Retina (tissue), 1 donor: ENCODE results near the gene LRRC36.

Source experiments
- DNase-seq: peaks from one replicate; pipeline ENCODE4 v3.0.0-alpha.2; 2016

LRRC36 gene

DNA sequence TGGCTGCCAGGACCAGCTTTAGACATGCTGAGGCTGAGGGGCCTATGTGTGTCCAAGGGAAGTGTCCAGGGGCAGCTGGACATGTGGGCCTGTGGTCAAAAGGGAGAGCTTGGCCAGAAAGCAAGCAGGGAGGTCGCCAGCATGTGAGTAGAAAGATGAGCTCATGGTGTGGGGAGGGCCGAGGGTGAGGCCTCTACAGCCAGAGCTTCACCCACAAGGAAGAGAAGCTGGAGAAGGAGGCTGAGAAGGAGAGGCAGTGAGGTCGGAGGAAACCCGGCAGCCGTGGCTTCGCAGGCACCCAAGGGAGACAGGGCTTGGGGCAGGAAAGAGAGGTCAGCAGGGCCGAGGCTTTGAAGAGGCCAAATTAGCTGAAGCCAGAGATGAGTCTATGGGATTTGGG lies 100.3 kb downstream of the LRRC36 start:
- DNase-seq, result no peak

DNA sequence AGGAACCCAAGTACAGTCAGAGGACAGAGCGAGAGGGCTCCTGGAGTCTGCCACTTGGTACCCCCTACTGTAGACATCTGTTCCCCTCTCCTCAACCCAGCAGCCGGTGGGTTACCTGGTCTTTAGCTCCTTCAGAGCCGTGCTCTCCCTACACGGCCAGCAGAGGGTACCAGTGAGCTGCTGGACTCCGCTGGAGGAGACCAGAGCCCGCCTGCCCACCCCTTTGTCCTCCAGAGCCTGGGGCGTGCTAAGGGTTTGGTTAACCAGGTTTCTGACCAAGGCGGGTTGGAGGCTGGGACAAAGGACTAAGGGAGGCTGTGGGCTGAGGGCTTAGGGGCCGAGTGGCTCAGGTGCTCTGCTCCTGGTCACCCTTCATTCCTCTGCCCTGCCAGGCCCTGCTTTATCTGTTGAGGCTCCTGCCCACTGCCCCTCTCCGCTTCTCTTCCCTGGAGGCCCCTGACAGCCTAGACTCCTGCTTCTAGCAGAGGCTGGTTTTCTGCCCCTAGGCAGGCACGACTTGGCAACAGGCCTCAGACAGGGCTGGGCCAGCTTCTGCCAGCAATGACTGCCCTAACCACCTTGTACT lies 101.6 kb downstream of the LRRC36 start:
- peak; percentile 79 for DNase-seq

DNA sequence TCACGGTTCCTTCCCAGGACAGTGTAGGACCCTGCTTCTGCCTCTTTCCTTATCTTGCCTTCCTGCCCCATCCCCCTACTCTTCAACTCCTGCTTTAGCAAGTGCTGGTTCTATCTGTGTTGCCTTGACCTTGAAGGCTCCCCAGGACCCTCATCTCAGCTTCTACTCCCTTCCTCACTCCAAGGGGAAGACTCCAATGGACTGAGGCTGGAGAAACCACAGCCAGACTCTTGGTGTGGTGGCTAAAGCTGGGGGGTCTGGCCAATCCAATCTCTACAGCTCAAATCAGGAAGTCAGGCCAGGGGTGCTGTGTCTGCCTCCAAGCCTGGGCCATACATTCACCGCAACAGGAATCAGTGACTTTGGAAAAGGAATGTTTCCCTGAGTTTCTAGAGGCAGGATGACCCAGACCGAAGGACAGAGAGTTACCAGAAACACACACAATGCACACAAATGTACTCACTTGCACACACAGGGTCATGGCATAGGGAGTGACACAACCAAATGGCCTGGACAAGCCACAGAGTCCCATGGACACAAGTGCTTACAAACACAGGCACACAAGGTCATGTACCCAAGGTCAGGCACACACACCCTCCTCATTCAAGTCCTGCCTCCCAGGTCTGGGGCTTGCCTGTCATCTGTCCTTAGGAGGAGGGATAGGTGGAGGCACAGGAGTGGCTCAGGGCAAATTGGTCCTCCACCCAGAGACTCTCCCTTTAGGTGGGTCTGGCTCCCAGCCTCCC lies 102.6 kb downstream of the LRRC36 start:
- no peak for DNase-seq

DNA sequence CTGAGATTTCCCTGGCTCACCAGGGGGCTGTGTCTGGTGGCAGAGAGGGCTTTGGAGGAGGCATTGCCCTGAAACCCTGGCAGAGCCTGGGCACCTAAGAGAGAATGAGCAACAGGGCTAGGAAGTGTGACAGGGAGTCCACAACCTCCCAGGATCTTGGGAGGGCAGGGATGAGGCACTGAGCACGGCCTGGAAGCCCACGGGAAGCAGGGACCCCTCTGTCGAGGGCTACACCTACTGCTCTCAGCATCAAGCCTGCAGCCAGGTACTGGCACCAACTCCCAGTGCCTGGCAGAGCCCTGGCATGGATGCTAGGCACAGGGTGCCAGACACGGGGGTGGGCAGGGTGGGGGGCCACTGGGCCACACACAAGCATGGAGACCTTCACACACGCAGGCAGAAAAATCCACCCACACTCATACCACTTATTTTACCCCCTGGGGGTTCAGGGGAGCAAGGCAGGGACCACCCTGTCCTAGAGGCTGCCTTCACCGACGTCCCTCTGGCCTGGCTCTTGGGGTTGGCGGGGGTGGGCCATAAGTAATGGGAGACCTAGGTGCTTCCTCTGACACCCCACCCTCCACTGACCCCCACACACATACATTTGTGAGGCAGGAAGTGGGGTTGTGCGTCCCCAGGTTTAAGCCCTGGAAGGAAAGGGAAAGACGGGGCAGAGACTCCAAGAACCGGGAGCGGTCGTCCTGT lies 103.3 kb downstream of the LRRC36 start:
- no peak for DNase-seq

DNA sequence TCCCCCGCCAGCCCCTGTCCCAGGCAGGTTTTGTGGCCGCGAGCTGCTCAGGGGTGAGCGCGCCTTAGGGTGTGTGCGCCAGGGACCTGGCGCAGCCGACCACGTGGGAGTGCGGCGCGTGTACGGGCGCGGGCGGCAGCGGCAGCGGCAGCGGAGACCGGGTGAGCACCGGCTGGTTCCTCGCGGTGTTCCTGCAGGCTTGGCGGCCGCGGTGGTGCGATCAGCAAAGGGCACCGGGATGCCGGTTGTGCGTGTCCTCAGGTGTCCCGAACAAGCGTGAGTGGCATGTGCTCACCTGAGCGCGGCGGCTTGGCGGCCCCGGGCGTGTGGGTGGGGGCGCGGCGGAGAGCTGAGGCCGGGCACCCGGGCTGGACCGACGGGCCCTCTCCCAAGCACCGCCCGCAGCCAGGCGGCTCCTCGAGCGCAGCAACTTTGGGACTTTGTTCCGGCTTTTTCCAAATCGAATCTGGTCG lies 103.9 kb downstream of the LRRC36 start:
- peak; percentile 63 for DNase-seq

DNA sequence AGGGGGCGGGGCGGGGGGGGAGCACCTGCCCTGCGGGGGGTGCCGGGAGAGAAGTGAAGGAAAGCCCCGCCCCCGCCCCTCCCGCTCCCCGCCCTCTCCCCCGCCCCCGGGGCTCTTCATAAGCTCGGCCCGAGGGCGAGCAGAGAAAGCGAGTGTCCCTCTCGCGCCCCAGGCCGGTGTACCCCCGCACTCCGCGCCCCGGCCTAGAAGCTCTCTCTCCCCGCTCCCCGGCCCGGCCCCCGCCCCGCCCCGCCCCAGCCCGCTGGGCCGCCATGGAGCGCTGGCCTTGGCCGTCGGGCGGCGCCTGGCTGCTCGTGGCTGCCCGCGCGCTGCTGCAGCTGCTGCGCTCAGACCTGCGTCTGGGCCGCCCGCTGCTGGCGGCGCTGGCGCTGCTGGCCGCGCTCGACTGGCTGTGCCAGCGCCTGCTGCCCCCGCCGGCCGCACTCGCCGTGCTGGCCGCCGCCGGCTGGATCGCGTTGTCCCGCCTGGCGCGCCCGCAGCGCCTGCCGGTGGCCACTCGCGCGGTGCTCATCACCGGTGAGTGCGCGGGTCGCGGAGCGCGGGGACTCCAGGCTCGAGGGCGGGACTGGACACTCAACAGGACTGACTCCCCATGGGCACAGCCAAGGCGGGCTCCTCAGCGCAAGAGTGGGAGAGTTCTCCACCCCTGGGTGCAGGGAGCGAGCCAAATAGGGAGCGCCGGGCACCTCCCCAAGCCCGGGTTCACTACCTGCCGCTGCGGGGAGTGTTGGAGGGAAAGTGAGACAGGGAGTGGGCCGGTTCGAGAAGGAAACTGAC lies 104.6 kb downstream of the LRRC36 start, which contains the start of gene HSD11B2:
HSD11B2 (plus strand) TSS at position 145 of the 798 bp plus-strand sequence; CDS start at position 273, 128 bp downstream.
- peak; percentile 65 for DNase-seq

DNA sequence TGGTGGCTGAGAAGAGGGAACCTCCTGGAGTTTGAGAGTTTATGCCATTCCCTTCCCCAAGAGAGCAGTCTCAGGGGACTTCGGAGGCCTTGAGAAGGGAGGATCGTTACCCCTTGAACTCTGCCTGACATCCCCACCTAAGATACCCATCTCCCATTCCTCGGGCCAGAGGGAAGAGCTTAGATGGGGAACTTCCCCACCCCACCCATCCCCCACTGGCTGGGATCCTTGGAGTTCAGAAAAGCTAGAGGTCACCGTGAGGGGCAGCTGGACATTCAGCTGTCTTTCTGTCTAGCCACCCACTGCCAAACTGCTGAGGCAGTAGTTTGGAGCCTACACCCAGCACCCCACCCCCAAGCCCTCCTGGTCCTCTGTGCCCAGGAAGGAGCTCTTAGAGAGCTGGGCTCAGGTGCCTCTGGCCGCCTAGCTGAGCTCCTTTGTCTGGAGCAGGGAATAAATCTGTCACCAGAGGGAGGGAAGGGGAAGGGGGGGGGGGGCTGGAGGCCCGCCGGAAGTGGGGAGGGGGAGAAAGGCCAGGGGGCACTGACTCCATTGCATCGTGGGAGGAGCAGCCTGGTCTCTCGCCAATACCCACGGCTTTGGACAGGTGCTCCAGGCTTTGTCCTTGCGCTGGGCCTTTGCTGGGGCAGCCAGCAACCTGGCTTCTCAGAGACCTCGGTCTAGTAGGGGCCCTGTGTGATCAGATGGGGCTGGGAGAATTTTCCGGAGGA lies 105.3 kb downstream of the LRRC36 start:
- no peak for DNase-seq

DNA sequence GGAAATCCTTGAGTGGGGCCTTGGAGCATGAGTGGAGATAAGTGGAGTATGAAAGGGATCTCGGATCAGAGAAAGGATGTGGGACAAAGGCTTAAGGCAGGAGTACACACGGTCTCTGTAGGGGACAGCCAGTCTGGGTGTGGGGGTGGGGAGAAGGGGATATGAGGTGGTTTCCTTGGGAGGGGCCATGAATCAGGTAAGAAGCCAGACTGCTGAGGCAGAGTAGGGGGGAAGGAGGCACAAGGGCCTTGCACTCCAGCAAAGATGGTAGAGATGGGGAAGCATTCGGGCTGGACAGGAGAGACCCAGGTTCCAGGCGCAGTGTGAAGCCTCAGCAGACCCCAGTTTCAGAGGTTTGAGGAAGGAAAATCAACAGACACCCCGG lies 105.9 kb downstream of the LRRC36 start:
- DNase-seq, result no peak

DNA sequence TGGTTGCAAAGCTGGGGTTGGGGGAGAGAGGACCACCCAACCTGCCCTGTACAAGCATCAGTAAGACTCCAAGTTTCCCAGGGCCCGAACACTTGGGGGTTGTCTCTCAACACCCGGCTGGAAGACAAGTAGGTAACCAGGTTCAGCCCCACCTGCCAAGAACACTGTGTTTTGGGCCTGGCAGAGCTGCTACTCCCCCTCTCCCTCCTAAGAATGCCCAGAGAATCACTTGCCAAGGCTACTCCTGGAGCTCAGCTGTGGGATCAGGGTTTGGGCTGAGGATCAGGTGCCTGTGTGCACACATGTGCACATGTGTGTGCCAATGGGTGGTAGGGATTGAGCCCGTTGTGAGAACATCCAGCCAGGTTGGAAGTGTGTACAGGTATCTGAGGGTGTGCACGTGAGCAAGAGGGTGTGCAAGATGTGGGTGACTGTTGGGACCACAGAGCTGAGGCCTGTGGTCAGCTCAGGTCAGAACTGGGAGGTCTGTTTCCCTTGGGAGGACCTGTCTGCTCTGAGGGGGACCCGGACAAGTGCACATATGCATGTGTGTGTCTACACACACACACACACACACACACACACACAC lies 106.6 kb downstream of the LRRC36 start:
- no peak for DNase-seq
